Upper lobe of left lung (tissue), 4 donors: ENCODE results near the gene SPPL3.

Experiments
- EP300 ChIP-seq, 4 donors: sonication (generic); formaldehyde crosslinking; IDR thresholded peaks; one replicate each; pipeline ENCODE4 v1.5.1; 2017; ENCODE audit warnings: antibody characterized with exemption in 4 of 4, control low read depth in 2 of 4
- POLR2A ChIP-seq, 4 donors: fragments of 450-650 bp; IDR thresholded peaks; one replicate each; pipeline ENCODE4 v1.5.1; 2016 to 2017; ENCODE audit warnings: antibody characterized with exemption in 4 of 4, mild to moderate bottlenecking in 2 of 4
- TF ChIP-seq, protein P1 (sequence below), 6 experiments: fragments of 450-650 bp in 4 of 6; fragments of 200-600 bp in 2 of 6; sonication (generic) in 2 of 6; IDR thresholded peaks; one replicate each; pipeline ENCODE4 v1.5.1; 2016 to 2019; ENCODE audit warnings: antibody characterized with exemption in 6 of 6

DNA sequence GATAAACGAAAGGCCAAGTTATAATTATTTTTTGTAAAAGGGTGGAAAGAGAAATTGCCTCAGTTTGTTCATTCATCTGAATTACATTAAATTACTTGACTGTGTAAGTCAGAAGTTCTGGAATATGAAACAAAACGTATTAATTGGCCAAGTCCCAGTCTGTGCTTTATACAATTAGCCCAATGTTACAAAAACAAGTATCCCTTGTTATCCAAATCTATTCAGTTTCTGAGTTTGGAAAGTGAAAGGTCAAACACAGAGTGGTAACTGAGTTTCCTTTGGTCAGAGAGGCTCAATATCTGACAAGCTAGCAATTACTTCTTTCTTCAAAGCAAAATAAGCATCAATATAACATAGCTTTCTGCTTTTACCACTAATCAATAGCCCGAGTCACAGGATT lies 62.6 kb downstream of the SPPL3 start:
- TF ChIP-seq EP300 (IDR thresholded peaks at IDR 0.05) = no peak
- TF ChIP-seq, protein P1, sequence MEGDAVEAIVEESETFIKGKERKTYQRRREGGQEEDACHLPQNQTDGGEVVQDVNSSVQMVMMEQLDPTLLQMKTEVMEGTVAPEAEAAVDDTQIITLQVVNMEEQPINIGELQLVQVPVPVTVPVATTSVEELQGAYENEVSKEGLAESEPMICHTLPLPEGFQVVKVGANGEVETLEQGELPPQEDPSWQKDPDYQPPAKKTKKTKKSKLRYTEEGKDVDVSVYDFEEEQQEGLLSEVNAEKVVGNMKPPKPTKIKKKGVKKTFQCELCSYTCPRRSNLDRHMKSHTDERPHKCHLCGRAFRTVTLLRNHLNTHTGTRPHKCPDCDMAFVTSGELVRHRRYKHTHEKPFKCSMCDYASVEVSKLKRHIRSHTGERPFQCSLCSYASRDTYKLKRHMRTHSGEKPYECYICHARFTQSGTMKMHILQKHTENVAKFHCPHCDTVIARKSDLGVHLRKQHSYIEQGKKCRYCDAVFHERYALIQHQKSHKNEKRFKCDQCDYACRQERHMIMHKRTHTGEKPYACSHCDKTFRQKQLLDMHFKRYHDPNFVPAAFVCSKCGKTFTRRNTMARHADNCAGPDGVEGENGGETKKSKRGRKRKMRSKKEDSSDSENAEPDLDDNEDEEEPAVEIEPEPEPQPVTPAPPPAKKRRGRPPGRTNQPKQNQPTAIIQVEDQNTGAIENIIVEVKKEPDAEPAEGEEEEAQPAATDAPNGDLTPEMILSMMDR (IDR thresholded peaks at IDR 0.05) = no peak
- TF ChIP-seq POLR2A (IDR thresholded peaks at IDR 0.05) = no peak
